Activated T-cell treated with anti-CD3 and anti-CD28 coated beads for 1 hour (primary cell): ENCODE measurements around the gene SPINK1.
"Not testable (repeated sequence)": the region's sequence is repeated elsewhere in the genome, so short reads cannot be mapped to it uniquely, and the experiment has no call there.

Source experiments
- DNase-seq: peaks from one replicate; pipeline ENCODE4 v3.0.0-alpha.2; 2020; ENCODE audit warnings: low read depth

The SPINK1 gene

GRCh38 chr5:147854894-147855773 lies 23.7 kb upstream of the SPINK1 start:
- no peak for DNase-seq

- DNase-seq = no peak
These were observed 22.9 kb upstream of the SPINK1 start for GRCh38 chr5:147854331-147854730.

- DNase-seq = no peak
These were observed 22.0 kb upstream of the SPINK1 start for GRCh38 chr5:147853372-147853987.

GRCh38 chr5:147852365-147852764 lies 20.9 kb upstream of the SPINK1 start:
- no peak for DNase-seq

GRCh38 chr5:147851578-147851977 lies 20.1 kb upstream of the SPINK1 start:
- DNase-seq = no peak

- DNase-seq = no peak
These were observed 17.8 kb upstream of the SPINK1 start for GRCh38 chr5:147849226-147849625.

GRCh38 chr5:147845618-147846017 lies 14.1 kb upstream of the SPINK1 start:
- DNase-seq = no peak

GRCh38 chr5:147844846-147845245 lies 13.4 kb upstream of the SPINK1 start:
- DNase-seq = no peak

GRCh38 chr5:147842869-147843268 lies 11.4 kb upstream of the SPINK1 start:
- DNase-seq = no peak

- no peak for DNase-seq
These were observed 5.0 kb upstream of the SPINK1 start for GRCh38 chr5:147836439-147836838.

GRCh38 chr5:147835386-147835798 lies 3.9 kb upstream of the SPINK1 start:
- DNase-seq = no peak

- DNase-seq = no peak
These were observed 1.1 kb upstream of the SPINK1 start for GRCh38 chr5:147832541-147832940.

- no peak for DNase-seq
These were observed 1.4 kb downstream of the SPINK1 start for GRCh38 chr5:147830035-147830434.

GRCh38 chr5:147827017-147827416 lies 4.5 kb downstream of the SPINK1 start:
- DNase-seq = not testable (repeated sequence)

GRCh38 chr5:147826361-147826760 lies 5.1 kb downstream of the SPINK1 start:
- DNase-seq = no peak

GRCh38 chr5:147822686-147823491 lies 8.6 kb downstream of the SPINK1 start:
- no peak for DNase-seq

- not testable (repeated sequence) for DNase-seq
These were observed 9.2 kb downstream of the SPINK1 start for GRCh38 chr5:147822222-147822621.

GRCh38 chr5:147821766-147822165 lies 9.7 kb downstream of the SPINK1 start:
- DNase-seq = no peak

- DNase-seq = no peak
These were observed 12.2 kb downstream of the SPINK1 start for GRCh38 chr5:147819261-147819770.

GRCh38 chr5:147818290-147818689 lies 13.2 kb downstream of the SPINK1 start:
- no peak for DNase-seq

GRCh38 chr5:147813696-147814095 lies 17.8 kb downstream of the SPINK1 start:
- DNase-seq = no peak
